ENCODE measurements around the gene RNF150. TPM values are rescaled to one million over a fixed set of nuclear protein-coding genes. Genes with fewer than 3 reads are reported as not detected.

Gene RNF150
- total RNA-seq, 2 donors from 2014 or later, result 2.3 to 4.6 TPM

GRCh38 chr4:140877781-140878180 is 255.5 kb downstream of the RNF150 start:
- TF ChIP-seq, protein P1, sequence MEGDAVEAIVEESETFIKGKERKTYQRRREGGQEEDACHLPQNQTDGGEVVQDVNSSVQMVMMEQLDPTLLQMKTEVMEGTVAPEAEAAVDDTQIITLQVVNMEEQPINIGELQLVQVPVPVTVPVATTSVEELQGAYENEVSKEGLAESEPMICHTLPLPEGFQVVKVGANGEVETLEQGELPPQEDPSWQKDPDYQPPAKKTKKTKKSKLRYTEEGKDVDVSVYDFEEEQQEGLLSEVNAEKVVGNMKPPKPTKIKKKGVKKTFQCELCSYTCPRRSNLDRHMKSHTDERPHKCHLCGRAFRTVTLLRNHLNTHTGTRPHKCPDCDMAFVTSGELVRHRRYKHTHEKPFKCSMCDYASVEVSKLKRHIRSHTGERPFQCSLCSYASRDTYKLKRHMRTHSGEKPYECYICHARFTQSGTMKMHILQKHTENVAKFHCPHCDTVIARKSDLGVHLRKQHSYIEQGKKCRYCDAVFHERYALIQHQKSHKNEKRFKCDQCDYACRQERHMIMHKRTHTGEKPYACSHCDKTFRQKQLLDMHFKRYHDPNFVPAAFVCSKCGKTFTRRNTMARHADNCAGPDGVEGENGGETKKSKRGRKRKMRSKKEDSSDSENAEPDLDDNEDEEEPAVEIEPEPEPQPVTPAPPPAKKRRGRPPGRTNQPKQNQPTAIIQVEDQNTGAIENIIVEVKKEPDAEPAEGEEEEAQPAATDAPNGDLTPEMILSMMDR (IDR thresholded peaks at IDR 0.05), result no peak
- TF ChIP-seq POLR2A (IDR thresholded peaks at IDR 0.05), result no peak
- ATAC-seq, result no peak
- no peaks in the 10 kb centered on the region for H3K4me1 ChIP-seq

DNA sequence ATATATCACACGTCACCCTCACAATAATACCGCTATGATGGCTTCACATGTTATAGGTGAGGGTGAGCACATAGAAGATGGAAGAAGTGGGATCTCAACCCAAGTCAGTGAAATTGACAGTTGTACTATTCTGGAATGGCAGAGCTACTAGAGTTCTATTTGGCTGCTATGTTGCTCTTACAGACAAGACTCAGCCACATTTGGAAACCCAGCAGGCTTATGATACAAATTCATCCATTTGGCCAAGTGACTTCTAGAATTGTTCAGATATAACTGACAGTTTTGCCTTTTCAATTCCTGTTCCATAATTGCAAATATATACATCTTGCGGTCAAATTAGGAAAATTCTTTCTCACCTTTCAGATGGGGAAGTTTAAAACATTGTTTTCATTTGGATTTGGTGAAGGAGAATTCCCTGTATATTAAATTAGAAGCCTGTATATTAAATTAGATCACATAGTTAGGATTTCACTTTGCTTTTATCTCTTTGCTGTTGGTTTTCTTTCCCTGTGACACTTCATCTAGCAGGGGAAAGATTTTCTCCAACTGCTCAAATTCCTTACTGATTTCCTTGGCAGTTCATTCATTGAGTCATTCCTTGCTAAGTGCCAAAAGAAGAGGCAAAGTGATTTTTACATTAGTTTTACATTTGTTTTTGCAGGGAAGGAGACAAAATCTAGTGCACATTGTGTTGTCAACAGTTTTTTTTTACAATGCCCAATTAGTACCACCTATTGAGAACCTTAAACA is 256.5 kb downstream of the RNF150 start:
- H3K27me3 ChIP-seq, result no peaks in the 10 kb centered on the region
- no peaks in the 10 kb centered on the region for H3K9me3 ChIP-seq
- WGBS, 2 donors, result 92 to 94% methylated on average over 3 of the region's 3 CpGs
- DNase-seq (no peak), ATAC-seq (no peak)
- H3K36me3 ChIP-seq (replicated peaks in 1 of 2; ENCODE audit: insufficient read depth in 1 of 2, low read depth in 2 of 2), result no peaks in the 10 kb centered on the region
- TF ChIP-seq, protein P1 (IDR thresholded peaks at IDR 0.05), result no peak
- no peak for TF ChIP-seq POLR2A (IDR thresholded peaks at IDR 0.05)
- H3K4me1 ChIP-seq, result no peaks in the 10 kb centered on the region
- intact Hi-C loops (cut with DNase I), result no loop called here
- H3K4me3 ChIP-seq, result no peak overlapping the region
- no peak overlapping the region for H3K27ac ChIP-seq

More at GRCh38 chr4:140877781-140878180, 255.5 kb downstream of the RNF150 start:
- intact Hi-C loops (cut with DNase I), result no loop called here
- H3K27ac ChIP-seq, result no peak overlapping the region
- no peaks in the 10 kb centered on the region for H3K36me3 ChIP-seq (replicated peaks in 1 of 2; ENCODE audit: insufficient read depth in 1 of 2, low read depth in 2 of 2)
- no peaks in the 10 kb centered on the region for H3K27me3 ChIP-seq
- no peaks in the 10 kb centered on the region for H3K9me3 ChIP-seq
- no peak overlapping the region for H3K4me3 ChIP-seq
- no peak for DNase-seq

- no peaks in the 10 kb centered on the region for H3K27me3 ChIP-seq
- no peaks in the 10 kb centered on the region for H3K9me3 ChIP-seq
- no peak for DNase-seq
- intact Hi-C loops (cut with DNase I), result no loop called here
- no peak for TF ChIP-seq POLR2A (IDR thresholded peaks at IDR 0.05)
- TF ChIP-seq, protein P1 (IDR thresholded peaks at IDR 0.05), result no peak
- H3K36me3 ChIP-seq (replicated peaks in 1 of 2; ENCODE audit: insufficient read depth in 1 of 2, low read depth in 2 of 2), result no peaks in the 10 kb centered on the region
- no peak overlapping the region for H3K27ac ChIP-seq
- H3K4me1 ChIP-seq, result no peaks in the 10 kb centered on the region
- ATAC-seq, result no peak
- no peak overlapping the region for H3K4me3 ChIP-seq
- WGBS, 2 donors, result 82 to 96% methylated on average over 1 of the region's 1 CpG
Observed at GRCh38 chr4:140875746-140876452, 257.4 kb downstream of the RNF150 start.

GRCh38 chr4:140874056-140874455 is 259.2 kb downstream of the RNF150 start:
- intact Hi-C loops (cut with DNase I), result no loop called here
- ATAC-seq, result no peak
- no peak for TF ChIP-seq POLR2A (IDR thresholded peaks at IDR 0.05)
- TF ChIP-seq, protein P1 (IDR thresholded peaks at IDR 0.05), result no peak
- Histone ChIP-seq H3K9me3 (no peaks in the 10 kb centered on the region), H3K4me3 (no peak overlapping the region), H3K27ac (no peak overlapping the region), H3K4me1 (no peaks in the 10 kb centered on the region), H3K36me3 (replicated peaks in 1 of 2; ENCODE audit: insufficient read depth in 1 of 2, low read depth in 2 of 2) (no peaks in the 10 kb centered on the region), H3K27me3 (no peaks in the 10 kb centered on the region)
- WGBS, 2 donors, result 73 to 82% methylated on average over 1 of the region's 1 CpG
- DNase-seq, result no peak

Measured in body of pancreas (tissue), 4 donors.